H1 (cell line): ENCODE data around the gene SLC27A4. TPM values are rescaled to one million over a fixed set of nuclear protein-coding genes. Genes with fewer than 3 reads are reported as not detected.
A peak's percentile ranks its signal among the peaks of the same experiment; 100 is the strongest.

Experiments used
- ASH2L ChIP-seq: fragments of 200-600, 300-600 bp; sonication (generic); IDR thresholded peaks from one replicate; pipeline ENCODE4 v1.7.1; 2017; ENCODE audit warnings: low read length
- BCL11A ChIP-seq, 2 experiments: IDR thresholded peaks; one replicate each; pipeline ENCODE4 v1.6.1; 2011; ENCODE audit warnings: low read depth in 2 of 2, low read length in 2 of 2, mild to moderate bottlenecking in 2 of 2
- BRCA1 ChIP-seq: IDR thresholded peaks from 2 replicates; pipeline ENCODE4 v1.6.1; 2012; ENCODE audit warnings: low read depth, low read length, improper control_type of control experiment
- CHD1 ChIP-seq: IDR thresholded peaks from 2 replicates; pipeline ENCODE4 v1.6.1; 2012; ENCODE audit warnings: low read depth, low read length, improper control_type of control experiment
- CHD2 ChIP-seq: IDR thresholded peaks from 2 replicates; pipeline ENCODE4 v1.6.1; 2012; ENCODE audit warnings: low read length, improper control_type of control experiment
- CTBP2 ChIP-seq: IDR thresholded peaks from 2 replicates; pipeline ENCODE4 v1.7.0; 2011; ENCODE audit warnings: borderline replicate concordance, mild to moderate bottlenecking, moderate library complexity, mixed read lengths, low read length; ENCODE audit not compliant: insufficient read depth, insufficient read length
- EGR1 ChIP-seq: IDR thresholded peaks from 2 replicates; pipeline ENCODE4 v1.6.1; 2011; ENCODE audit warnings: low read depth, low read length, borderline replicate concordance
- GTF2F1 ChIP-seq: IDR thresholded peaks from 2 replicates; pipeline ENCODE4 v1.6.1; 2012; ENCODE audit warnings: low read depth, low read length, improper control_type of control experiment, borderline replicate concordance
- HDAC2 ChIP-seq, 2 experiments: fragments of 300-600 bp in 1 of 2; sonication (generic) in 1 of 2; IDR thresholded peaks; 2 replicates each; pipeline ENCODE4 v1.6.1; 2011 to 2012; ENCODE audit warnings: low read depth in 2 of 2, low read length in 2 of 2, mild to moderate bottlenecking in 2 of 2, moderate library complexity in 2 of 2, borderline replicate concordance in 1 of 2, inconsistent platforms in 1 of 2
- HDAC6 ChIP-seq: IDR thresholded peaks from one replicate; pipeline ENCODE4 v1.7.1; 2012; ENCODE audit warnings: low read depth, mild to moderate bottlenecking, inconsistent platforms, low read length, moderate library complexity
- JUN ChIP-seq: IDR thresholded peaks from 2 replicates; pipeline ENCODE4 v1.6.1; 2011; ENCODE audit warnings: low read depth, mild to moderate bottlenecking, improper control_type of control experiment, low read length
- KDM1A ChIP-seq: fragments of 200-600, 300-600 bp; sonication (generic); IDR thresholded peaks from 2 replicates; pipeline ENCODE4 v1.7.1; 2016; ENCODE audit warnings: mild to moderate bottlenecking, low read length, borderline replicate concordance
- KDM5A ChIP-seq: fragments of 200-600 bp; IDR thresholded peaks from 2 replicates; pipeline ENCODE4 v1.7.1; 2012; ENCODE audit warnings: mild to moderate bottlenecking, low read length, inconsistent platforms, mixed read lengths
- MAFK ChIP-seq: IDR thresholded peaks from 2 replicates; pipeline ENCODE4 v1.6.1; 2012; ENCODE audit warnings: low read depth, mild to moderate bottlenecking, improper control_type of control experiment, low read length
- POLR2A ChIP-seq, 2 experiments: IDR thresholded peaks; 1 replicate in 1 of 2; 2 replicates in 1 of 2; pipeline ENCODE4 v1.6.1; 2011; ENCODE audit warnings: low read depth in 2 of 2, low read length in 2 of 2, mild to moderate bottlenecking in 2 of 2; ENCODE audit errors: control extremely low read depth in 1 of 2
- SIN3A ChIP-seq, 2 experiments: IDR thresholded peaks in 1 of 2; conservative IDR thresholded peaks in 1 of 2; 2 replicates each; pipeline ENCODE4 v1.6.1; 2011 to 2012; ENCODE audit warnings: low read length in 2 of 2, improper control_type of control experiment in 1 of 2, low read depth in 1 of 2, mild to moderate bottlenecking in 1 of 2
- SIRT6 ChIP-seq: IDR thresholded peaks from one replicate; pipeline ENCODE4 v1.7.1; 2012; ENCODE audit warnings: low read length, inconsistent platforms
- SP1 ChIP-seq: IDR thresholded peaks from 2 replicates; pipeline ENCODE4 v1.6.1; 2011; ENCODE audit warnings: low read depth, low read length
- SRF ChIP-seq: IDR thresholded peaks from 2 replicates; pipeline ENCODE4 v1.6.1; 2011; ENCODE audit warnings: mild to moderate bottlenecking, low read depth, low read length, moderate library complexity
- SUZ12 ChIP-seq: fragments of 200-600 bp; sonication (generic); IDR thresholded peaks from 2 replicates; pipeline ENCODE4 v1.6.1; 2012; ENCODE audit warnings: mild to moderate bottlenecking, inconsistent platforms, low read length, moderate library complexity, mixed read lengths
- TAF7 ChIP-seq: optimal IDR thresholded peaks from 2 replicates; pipeline ENCODE3; 2011; ENCODE audit warnings: low read depth, mild to moderate bottlenecking, inconsistent platforms, low read length, moderate library complexity, borderline replicate concordance
- TEAD4 ChIP-seq: IDR thresholded peaks from 2 replicates; pipeline ENCODE4 v1.6.1; 2012; ENCODE audit warnings: low read depth, low read length, inconsistent platforms, mixed read lengths
- ZNF274 ChIP-seq: IDR thresholded peaks from 2 replicates; pipeline ENCODE4 v1.7.0; 2012; ENCODE audit warnings: low read length, borderline replicate concordance; ENCODE audit errors: extremely low read depth
- polyA plus RNA-seq, 7 experiments: library from polyadenylated mRNA; depleted of rRNA in 3 of 7; stranded (reverse) in 5 of 7; unstranded in 2 of 7; fragments of >200 nt in 5 of 7; fragments of 200-250 nt in 2 of 7; gene quantifications; 1 replicate in 5 of 7; 2 replicates in 1 of 7; 4 replicates in 1 of 7; pipeline versions ENCODE4 v1.2.1 to v1.2.3, GENCODE V29; 2011 to 2013; ENCODE audit warnings: missing spikeins in 2 of 7, mixed read lengths in 2 of 7
- total RNA-seq: library from RNA; stranded (reverse); fragmentation: NEBNext Ultra II Directional; extraction: Animal tissue kit (Norgen Biotek cat#: 25700); gene quantifications from 2 replicates; pipeline ENCODE4 v1.2.1, GENCODE V29; 2021
- TF ChIP-seq, protein P1 (sequence below): IDR thresholded peaks from 2 replicates; pipeline ENCODE4 v1.6.1; 2012; ENCODE audit warnings: low read length, inconsistent platforms

Gene SLC27A4
- total and polyA plus RNA-seq, 2 of the 8 experiments (the other 6 are each of a cell fraction or from before 2014, with no cell fraction given) = 14.9 to 20.5 TPM

DNA sequence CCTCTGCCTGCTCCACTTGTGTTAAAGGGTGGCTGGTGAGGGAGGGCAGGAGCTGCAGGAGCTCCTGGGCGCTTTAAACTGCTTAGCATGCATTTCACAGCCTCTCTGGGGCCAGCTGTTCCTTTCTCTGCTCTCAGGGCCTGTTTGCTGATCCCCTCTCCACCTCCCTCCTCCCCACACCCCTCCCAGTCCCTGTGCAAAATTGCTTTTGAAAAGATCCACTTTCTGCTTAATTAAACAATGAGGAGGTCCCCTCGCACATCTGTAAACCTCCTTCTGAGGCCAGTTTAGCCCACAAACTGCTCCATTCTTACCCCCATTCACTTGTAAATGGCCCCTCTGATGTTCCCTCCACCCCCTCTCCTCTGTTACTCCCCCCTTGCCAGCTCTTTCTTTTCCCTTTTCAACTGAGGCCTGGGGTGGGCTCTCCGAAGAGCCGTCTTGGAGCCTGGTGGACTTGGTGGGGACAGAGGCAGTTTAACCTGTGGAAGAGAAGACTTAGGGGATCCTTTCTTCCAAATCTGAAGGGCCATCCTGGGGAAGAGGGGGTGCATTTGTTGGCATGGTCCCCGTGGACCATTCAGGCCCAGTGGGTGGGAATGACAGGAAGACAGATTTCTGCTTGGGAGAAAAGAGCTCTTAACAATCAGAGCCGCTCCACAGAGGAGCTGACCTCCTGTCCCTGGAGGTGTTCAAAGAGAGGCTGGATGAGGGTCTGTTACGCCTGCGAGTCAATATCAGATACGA, 42.9 kb downstream of the SLC27A4 start (continued):
- TF ChIP-seq HDAC2 (IDR thresholded peaks at IDR 0.05; ENCODE audit: borderline replicate concordance in 1 of 2, low read depth in 2 of 2, low read length in 2 of 2) (peak; percentile 28 to 81; a peak in 1 of 4 replicates), SIN3A (conservative IDR thresholded peaks at IDR 0.05 in 1 of 2, IDR thresholded peaks at IDR 0.05 in 1 of 2; ENCODE audit: low read depth in 1 of 2, low read length in 2 of 2) (peak; percentile 42 to 79; a peak in 2 of 4 replicates), BRCA1 (no peak), GTF2F1 (no peak), SIRT6 (no peak), POLR2A (IDR thresholded peaks at IDR 0.05; ENCODE audit: control extremely low read depth in 1 of 2, low read depth in 2 of 2, low read length in 2 of 2) (no peak), TAF7 (no peak), ASH2L (no peak), SUZ12 (no peak; the same call in 1 of the 2 replicates), HDAC6 (no peak), CHD1 (no peak), SRF (0 out of 2 replicates have a peak, but pooled peaks have one; percentile 2), SP1 (no peak), CHD2 (no peak), KDM1A (no peak), BCL11A (IDR thresholded peaks at IDR 0.05; ENCODE audit: low read depth in 2 of 2, low read length in 2 of 2) (no peak), KDM5A (no peak), MAFK (peak; percentile 84), TEAD4 (no peak), CTBP2 (peak; percentile 64), JUN (no peak), EGR1 (peak; percentile 78), ZNF274 (no peak)
- TF ChIP-seq, protein P1, sequence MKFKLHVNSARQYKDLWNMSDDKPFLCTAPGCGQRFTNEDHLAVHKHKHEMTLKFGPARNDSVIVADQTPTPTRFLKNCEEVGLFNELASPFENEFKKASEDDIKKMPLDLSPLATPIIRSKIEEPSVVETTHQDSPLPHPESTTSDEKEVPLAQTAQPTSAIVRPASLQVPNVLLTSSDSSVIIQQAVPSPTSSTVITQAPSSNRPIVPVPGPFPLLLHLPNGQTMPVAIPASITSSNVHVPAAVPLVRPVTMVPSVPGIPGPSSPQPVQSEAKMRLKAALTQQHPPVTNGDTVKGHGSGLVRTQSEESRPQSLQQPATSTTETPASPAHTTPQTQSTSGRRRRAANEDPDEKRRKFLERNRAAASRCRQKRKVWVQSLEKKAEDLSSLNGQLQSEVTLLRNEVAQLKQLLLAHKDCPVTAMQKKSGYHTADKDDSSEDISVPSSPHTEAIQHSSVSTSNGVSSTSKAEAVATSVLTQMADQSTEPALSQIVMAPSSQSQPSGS = no peak; the same call in 1 of the 2 replicates
